Measurements from ENCODE around the gene HSPA1L. TPM values are rescaled to one million over a fixed set of nuclear protein-coding genes. Genes with fewer than 3 reads are reported as not detected.
A peak's percentile ranks its signal among the peaks of the same experiment; 100 is the strongest.
"Not testable (repeated sequence)": the region's sequence is repeated elsewhere in the genome, so short reads cannot be mapped to it uniquely, and the experiment has no call there.

Gene HSPA1L
- total RNA-seq, 1 donor from 2014 or later, result 0.49 TPM

DNA sequence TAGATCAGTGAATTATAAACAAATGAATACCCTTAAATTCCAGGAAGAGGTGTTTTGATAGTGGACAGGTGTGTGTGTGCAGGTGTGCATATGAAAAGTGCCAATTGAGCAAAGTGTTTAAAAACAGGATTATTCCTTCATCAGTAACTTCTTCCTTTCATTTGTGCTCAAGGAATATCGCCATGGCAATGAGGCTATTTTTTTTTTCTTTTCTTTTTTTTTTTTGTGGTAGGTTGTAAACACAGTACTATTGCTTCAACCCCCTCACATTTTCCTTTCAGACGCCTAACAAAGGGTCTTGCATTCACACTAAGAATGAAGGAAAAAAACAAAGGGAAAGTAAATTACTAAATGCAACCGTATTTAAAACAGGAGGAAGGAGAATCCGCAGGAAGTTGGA is 10.5 kb upstream of the HSPA1L start:
- Histone ChIP-seq H3K9ac (no peak overlapping the region), H4K20me1 (ENCODE audit: low read depth) (no peaks in the 10 kb centered on the region), H3K4me1 (peaks cover 8% of the 10 kb centered on the region), H3K27ac (no peak overlapping the region), H3K36me3 (no peaks in the 10 kb centered on the region), H3F3A (ENCODE audit: low read depth) (peaks cover 49% of the 10 kb centered on the region), H3K4me2 (no peak overlapping the region), H3K9me3 (ENCODE audit: low read depth) (no peaks in the 10 kb centered on the region), H3K79me2 (ENCODE audit: low read depth) (peaks cover 11% of the 10 kb centered on the region), H3K4me3 (no peak overlapping the region), H2AFZ (replicated peaks) (no peak overlapping the region), H3K27me3 (peaks cover 4% of the 10 kb centered on the region)
- Mint-ChIP-seq H3K36me3 (no peaks in the 10 kb centered on the region), H3K27me3 (ENCODE audit: insufficient read depth, low read depth) (peaks cover 2% of the 10 kb centered on the region), H3K4me1 (peaks cover 49% of the 10 kb centered on the region), H3K27ac (no peak overlapping the region), H3K9me3 (no peaks in the 10 kb centered on the region), H3K4me3 (peak overlapping the region; percentile 89)
- TF ChIP-seq EZH2phosphoT487 (IDR thresholded peaks at IDR 0.05), result no peak
- TF ChIP-seq EZH2 (IDR thresholded peaks at IDR 0.05), result no peak
- no peak for TF ChIP-seq CTCF (IDR thresholded peaks at IDR 0.05)
- no peak for DNase-seq (ENCODE audit: low spot score)

DNA sequence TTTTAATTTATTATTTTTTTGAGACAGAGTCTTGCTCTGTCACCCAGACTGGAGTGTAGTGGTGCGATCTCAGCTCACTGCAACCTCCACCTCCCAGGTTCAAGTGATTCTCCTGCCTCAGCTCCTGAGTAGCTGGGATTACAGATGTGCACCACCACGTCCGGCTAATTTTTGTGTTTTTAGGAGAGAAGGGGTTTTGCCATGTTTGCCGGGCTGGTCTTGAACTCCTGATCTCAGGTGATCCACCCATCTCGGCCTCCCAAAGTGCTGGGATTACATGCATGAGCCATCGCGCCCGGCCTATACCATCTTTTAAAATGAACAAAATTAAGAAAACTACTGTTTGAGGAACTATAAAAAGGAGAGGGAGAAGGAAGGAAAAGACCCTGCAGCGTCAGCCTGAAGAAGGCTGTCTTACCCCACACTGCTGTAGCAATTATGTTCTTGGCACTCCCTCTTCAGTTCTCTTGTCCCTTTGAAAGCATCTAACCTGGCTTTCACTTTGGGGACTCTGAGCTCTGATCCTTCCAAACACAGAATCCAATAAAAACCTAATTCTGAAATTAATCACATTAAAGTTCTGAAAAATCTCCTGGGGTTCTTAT is 8.6 kb upstream of the HSPA1L start:
- H3K4me3 ChIP-seq; H3K4me2 ChIP-seq; H3K27me3 ChIP-seq; H2AFZ ChIP-seq (replicated peaks); H3K36me3 Mint-ChIP-seq; H3K36me3 ChIP-seq; DNase-seq (ENCODE audit: low spot score); H3K9me3 Mint-ChIP-seq; H3K79me2 ChIP-seq (ENCODE audit: low read depth); H3K9me3 ChIP-seq (ENCODE audit: low read depth); H3K9ac ChIP-seq; H3K27ac ChIP-seq; H3K4me1 ChIP-seq; H3K27me3 Mint-ChIP-seq (ENCODE audit: insufficient read depth, low read depth); H4K20me1 ChIP-seq (ENCODE audit: low read depth): not testable (repeated sequence)
- Mint-ChIP-seq H3K27ac (peak overlapping the region; percentile 78), H3K4me1 (peaks cover 43% of the 10 kb centered on the region), H3K4me3 (peak overlapping the region; percentile 63)
- peaks cover 62% of the 10 kb centered on the region for H3F3A ChIP-seq (ENCODE audit: low read depth)

DNA sequence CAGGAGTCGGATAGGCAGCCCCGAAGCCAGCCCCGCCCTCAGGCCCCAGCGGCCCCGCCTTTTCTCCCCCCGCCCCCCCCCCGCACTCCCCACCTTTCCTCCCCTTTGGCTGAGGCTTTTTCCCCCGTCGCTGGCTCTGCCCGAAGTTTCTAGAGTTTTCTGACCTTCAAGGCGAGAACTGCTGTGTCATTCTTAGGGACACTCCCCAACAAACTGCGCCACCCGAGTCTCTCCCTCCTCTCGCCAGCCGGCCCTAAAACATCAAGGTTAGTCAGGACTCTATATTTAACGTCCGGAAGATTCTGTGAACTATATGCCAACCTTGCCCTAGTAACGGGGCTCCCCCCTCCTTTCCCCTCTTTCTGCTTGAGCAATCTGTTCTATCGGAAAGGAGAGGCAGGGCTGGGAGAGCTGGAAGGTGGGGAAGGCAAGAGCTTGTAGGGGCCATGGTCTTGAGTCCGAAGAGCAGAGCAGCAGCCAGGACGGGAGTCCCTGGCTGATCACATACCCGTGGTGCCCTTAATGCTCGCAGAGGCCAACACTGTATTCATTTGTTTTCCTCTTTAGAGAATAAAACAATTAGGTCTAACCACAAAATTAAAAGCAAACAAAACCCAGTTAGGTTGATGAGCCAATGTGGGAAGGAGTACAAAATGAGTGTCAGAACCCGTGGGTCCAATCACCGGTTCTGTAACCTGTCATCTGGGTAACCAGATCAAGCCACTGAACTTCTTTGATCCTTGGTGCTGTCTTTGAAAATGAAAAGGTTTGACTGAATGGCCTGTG is 7.1 kb upstream of the HSPA1L start:
- H3K9me3 Mint-ChIP-seq, result peaks cover 12% of the 10 kb centered on the region
- peak; percentile 67 for DNase-seq (ENCODE audit: low spot score)
- peak overlapping the region; percentile 93 for H2AFZ ChIP-seq (replicated peaks)
- no peak for TF ChIP-seq CTCF (IDR thresholded peaks at IDR 0.05)
- no peak for TF ChIP-seq EZH2phosphoT487 (IDR thresholded peaks at IDR 0.05)
- no peak for TF ChIP-seq EZH2 (IDR thresholded peaks at IDR 0.05)
- H3K4me1 Mint-ChIP-seq, result peaks cover 46% of the 10 kb centered on the region
- H3K27me3 Mint-ChIP-seq (ENCODE audit: insufficient read depth, low read depth), result peaks cover 2% of the 10 kb centered on the region
- no peak overlapping the region for H3K27ac ChIP-seq
- no peaks in the 10 kb centered on the region for H3K27me3 ChIP-seq
- peak overlapping the region; percentile 89 for H3K4me3 Mint-ChIP-seq
- H3K36me3 Mint-ChIP-seq, result peaks cover 4% of the 10 kb centered on the region
- H3K9me3 ChIP-seq (ENCODE audit: low read depth), result no peaks in the 10 kb centered on the region
- H3K36me3 ChIP-seq, result no peaks in the 10 kb centered on the region
- H3K9ac ChIP-seq, result no peak overlapping the region
- no peaks in the 10 kb centered on the region for H4K20me1 ChIP-seq (ENCODE audit: low read depth)
- peaks cover 11% of the 10 kb centered on the region for H3K79me2 ChIP-seq (ENCODE audit: low read depth)
- H3K4me2 ChIP-seq, result peak overlapping the region; percentile 78
- peak overlapping the region; percentile 96 for H3K27ac Mint-ChIP-seq
- peaks cover 72% of the 10 kb centered on the region for H3F3A ChIP-seq (ENCODE audit: low read depth)
- H3K4me3 ChIP-seq, result peak overlapping the region; percentile 64
- H3K4me1 ChIP-seq, result peaks cover 15% of the 10 kb centered on the region
